Endothelial cell of umbilical vein (primary cell): ENCODE measurements around the gene PLEKHG3. TPM values are rescaled to one million over a fixed set of nuclear protein-coding genes. Genes with fewer than 3 reads are reported as not detected.

Experiments used
- BruUV-seq: library from RNA; stranded (reverse); fragments of 400-500 nt; replicated peaks from 2 replicates; lab custom pipeline; 2021; lab: Mats Ljungman, UMichigan
- CTCF ChIA-PET: fragments of 300-600, 350-600 bp; sonication (Branson Sonifier 250); formaldehyde crosslinking; loops from one replicate; lab custom pipeline; 2021; ENCODE audit warnings: antibody characterized with exemption, inconsistent platforms; lab: Charles Lee
- POLR2A ChIA-PET: fragments of 300-600, 350-600 bp; sonication (Branson Sonifier 250); formaldehyde crosslinking; loops from one replicate; lab custom pipeline; 2021; ENCODE audit warnings: antibody characterized with exemption, inconsistent platforms; lab: Charles Lee
- DNase-seq: peaks from one replicate; pipeline ENCODE4 v3.0.0-alpha.2; 2011; ENCODE audit warnings: low read depth, low spot score
- FAIRE-seq: peaks from 2 replicates; lab custom pipeline; 2011; peaks lifted over from hg19 to GRCh38; lab: Jason Lieb, UNC
- H2AFZ ChIP-seq: 2 replicates; pipeline ENCODE4 v1.6.0; 2012; ENCODE audit warnings: low read depth, low read length, control low read depth, inconsistent platforms
- H3K27ac ChIP-seq: 2 replicates; pipeline ENCODE4 v1.5.1; 2011; ENCODE audit warnings: low read depth, mild to moderate bottlenecking, control low read depth, low read length, moderate library complexity; ENCODE audit not compliant: insufficient read depth
- H3K27me3 ChIP-seq, 2 experiments: 2 replicates each; pipeline versions ENCODE4 v1.6.0 to v1.6.1; 2011; ENCODE audit warnings: low read length in 2 of 2, mixed read lengths in 1 of 2; ENCODE audit not compliant: control insufficient read depth in 2 of 2, insufficient read depth in 2 of 2
- H3K36me3 ChIP-seq, 2 experiments: 2 replicates in 1 of 2; 3 replicates in 1 of 2; pipeline ENCODE4 v1.5.1; 2011; ENCODE audit warnings: low read length in 2 of 2, mild to moderate bottlenecking in 1 of 2, moderate library complexity in 1 of 2; ENCODE audit not compliant: control insufficient read depth in 2 of 2, insufficient read depth in 2 of 2; ENCODE audit errors: extremely low read depth in 1 of 2
- H3K4me1 ChIP-seq: 3 replicates; pipeline ENCODE4 v1.5.1; 2011; ENCODE audit warnings: mild to moderate bottlenecking, low read length; ENCODE audit not compliant: control insufficient read depth, insufficient read depth; ENCODE audit errors: extremely low read depth
- H3K4me2 ChIP-seq: 2 replicates; pipeline ENCODE4 v1.6.1; 2011; ENCODE audit warnings: low read length, control low read depth, mixed read lengths; ENCODE audit not compliant: insufficient read depth
- H3K4me3 ChIP-seq, 3 experiments: fragments of 200-600 bp in 1 of 3; sonication (generic), shearing (Covaris generic) in 1 of 3; replicated peaks in 1 of 3; 2 replicates each; pipeline ENCODE4 v1.5.1; 2011 to 2016; ENCODE audit warnings: control low read depth in 3 of 3, low read length in 3 of 3, mild to moderate bottlenecking in 2 of 3, inconsistent platforms in 1 of 3, low read depth in 1 of 3, moderate library complexity in 1 of 3; ENCODE audit not compliant: insufficient read depth in 1 of 3
- H3K79me2 ChIP-seq: 2 replicates; pipeline ENCODE4 v1.6.0; 2012; ENCODE audit warnings: low read length, inconsistent platforms; ENCODE audit not compliant: control insufficient read depth, insufficient read depth
- H3K9ac ChIP-seq: replicated peaks from 2 replicates; pipeline ENCODE3; 2011; ENCODE audit warnings: low read length, control low read depth; ENCODE audit not compliant: insufficient read depth; ENCODE audit errors: extremely low read depth
- H3K9me1 ChIP-seq: replicated peaks from 3 replicates; pipeline ENCODE4 v1.6.0; 2011; ENCODE audit warnings: mild to moderate bottlenecking, low read length; ENCODE audit not compliant: control insufficient read depth, insufficient read depth; ENCODE audit errors: extremely low read depth
- H3K9me3 ChIP-seq: replicated peaks from 2 replicates; pipeline ENCODE4 v1.5.1; 2012; ENCODE audit warnings: low read length, inconsistent platforms; ENCODE audit not compliant: control insufficient read depth, insufficient read depth
- H4K20me1 ChIP-seq: replicated peaks from 2 replicates; pipeline ENCODE3; 2011; ENCODE audit warnings: mild to moderate bottlenecking, low read length; ENCODE audit not compliant: control insufficient read depth, insufficient read depth; ENCODE audit errors: extremely low read depth
- EZH2 ChIP-seq: IDR thresholded peaks from 2 replicates; pipeline ENCODE4 v1.6.1; 2012; ENCODE audit warnings: borderline replicate concordance, low read depth, mild to moderate bottlenecking, moderate library complexity, low read length, inconsistent platforms; ENCODE audit not compliant: severe bottlenecking
- FOS ChIP-seq: IDR thresholded peaks from 2 replicates; pipeline ENCODE4 v1.6.1; 2011; ENCODE audit warnings: mild to moderate bottlenecking, low read length, moderate library complexity, borderline replicate concordance; ENCODE audit not compliant: insufficient read depth
- GATA2 ChIP-seq: IDR thresholded peaks from 2 replicates; pipeline ENCODE4 v1.7.0; 2011; ENCODE audit warnings: low read depth, mild to moderate bottlenecking, moderate library complexity, mixed read lengths, low read length; ENCODE audit not compliant: insufficient read length, insufficient read depth
- JUN ChIP-seq: IDR thresholded peaks from 2 replicates; pipeline ENCODE4 v1.6.1; 2011; ENCODE audit warnings: borderline replicate concordance, low read depth; ENCODE audit not compliant: insufficient read length, insufficient read depth
- MYC ChIP-seq: IDR thresholded peaks from one replicate; pipeline ENCODE4 v1.6.1; 2011; ENCODE audit warnings: mild to moderate bottlenecking, low read depth, low read length
- POLR2A ChIP-seq: IDR thresholded peaks from 2 replicates; pipeline ENCODE4 v1.6.1; 2012; ENCODE audit warnings: low read depth, mild to moderate bottlenecking, control low read depth, low read length
- dilution Hi-C: fragments of 300-500 bp; cut with MboI; formaldehyde crosslinking; loops from one replicate; pipeline ENCODE4 v1.15.0; 2019; ENCODE audit warnings: low sequenced_read_pairs; ENCODE audit not compliant: extremely low pct_ligation_motif_present
- intact Hi-C: fragments of 100-400 bp; cut with micrococcal nuclease; formaldehyde crosslinking; loops from one replicate; pipeline ENCODE4 v1.10.0; 2022
- polyA plus RNA-seq, 4 experiments: library from polyadenylated mRNA; depleted of rRNA in 3 of 4; stranded (reverse) in 3 of 4; unstranded in 1 of 4; fragments of >200 nt; gene quantifications; 2 replicates each; pipeline versions ENCODE4 v1.2.1 to v1.2.3, GENCODE V29; 2011 to 2012; ENCODE audit warnings: missing spikeins in 1 of 4
- total RNA-seq: library from RNA; stranded (reverse); gene quantifications from 2 replicates; pipeline ENCODE4 v1.2.3, GENCODE V29; 2021
- TF ChIP-seq, protein P1 (sequence below): IDR thresholded peaks from 2 replicates; pipeline ENCODE4 v1.6.1; 2011; ENCODE audit not compliant: insufficient read depth, insufficient read length
- TF ChIP-seq, protein P2 (sequence below), 2 donors: IDR thresholded peaks; 1 replicate in 1 of 2; 2 replicates in 1 of 2; pipeline ENCODE4 v1.5.1; 2011; ENCODE audit warnings: low read length in 2 of 2, mild to moderate bottlenecking in 2 of 2, moderate library complexity in 2 of 2, control low read depth in 1 of 2, inconsistent platforms in 1 of 2, low read depth in 1 of 2; ENCODE audit not compliant: insufficient read depth in 1 of 2; ENCODE audit errors: extremely low read depth in 1 of 2

PLEKHG3 gene
- total and polyA plus RNA-seq, 2 donors (not counting 3 experiments of a cell fraction or from before 2014, with no cell fraction given): 6.6 to 8.0 TPM

GRCh38 chr14:64795211-64795610, 91.0 kb downstream of the PLEKHG3 start:
- Histone ChIP-seq H3K9me1 (no peaks in the 10 kb centered on the region), H3K4me2 (no peak overlapping the region), H3K9ac (no peak overlapping the region), H3K27me3 (peaks cover 0 to 4% of the 10 kb centered on the region in 2 experiments), H3K4me3 (no peak overlapping the region), H4K20me1 (no peaks in the 10 kb centered on the region), H3K4me1 (no peaks in the 10 kb centered on the region), H3K9me3 (no peaks in the 10 kb centered on the region), H3K36me3 (no peaks in the 10 kb centered on the region), H3K79me2 (no peaks in the 10 kb centered on the region), H3K27ac (no peak overlapping the region), H2AFZ (no peak overlapping the region)
- no peak for TF ChIP-seq FOS
- TF ChIP-seq, protein P1, sequence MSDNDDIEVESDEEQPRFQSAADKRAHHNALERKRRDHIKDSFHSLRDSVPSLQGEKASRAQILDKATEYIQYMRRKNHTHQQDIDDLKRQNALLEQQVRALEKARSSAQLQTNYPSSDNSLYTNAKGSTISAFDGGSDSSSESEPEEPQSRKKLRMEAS: no peak
- no peak for TF ChIP-seq MYC
- no peak for TF ChIP-seq GATA2
- TF ChIP-seq EZH2: no peak
- no peak for TF ChIP-seq POLR2A
- no peak for TF ChIP-seq JUN
- TF ChIP-seq, protein P2, sequence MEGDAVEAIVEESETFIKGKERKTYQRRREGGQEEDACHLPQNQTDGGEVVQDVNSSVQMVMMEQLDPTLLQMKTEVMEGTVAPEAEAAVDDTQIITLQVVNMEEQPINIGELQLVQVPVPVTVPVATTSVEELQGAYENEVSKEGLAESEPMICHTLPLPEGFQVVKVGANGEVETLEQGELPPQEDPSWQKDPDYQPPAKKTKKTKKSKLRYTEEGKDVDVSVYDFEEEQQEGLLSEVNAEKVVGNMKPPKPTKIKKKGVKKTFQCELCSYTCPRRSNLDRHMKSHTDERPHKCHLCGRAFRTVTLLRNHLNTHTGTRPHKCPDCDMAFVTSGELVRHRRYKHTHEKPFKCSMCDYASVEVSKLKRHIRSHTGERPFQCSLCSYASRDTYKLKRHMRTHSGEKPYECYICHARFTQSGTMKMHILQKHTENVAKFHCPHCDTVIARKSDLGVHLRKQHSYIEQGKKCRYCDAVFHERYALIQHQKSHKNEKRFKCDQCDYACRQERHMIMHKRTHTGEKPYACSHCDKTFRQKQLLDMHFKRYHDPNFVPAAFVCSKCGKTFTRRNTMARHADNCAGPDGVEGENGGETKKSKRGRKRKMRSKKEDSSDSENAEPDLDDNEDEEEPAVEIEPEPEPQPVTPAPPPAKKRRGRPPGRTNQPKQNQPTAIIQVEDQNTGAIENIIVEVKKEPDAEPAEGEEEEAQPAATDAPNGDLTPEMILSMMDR (IDR thresholded peaks at IDR 0.05; ENCODE audit: extremely low read depth in 1 of 2, insufficient read depth in 1 of 2, low read depth in 1 of 2, low read length in 2 of 2): no peak
- intact Hi-C loops (no loop called here), dilution Hi-C loops (no loop called here)
- no peak for FAIRE-seq
- BruUV-seq: no TSS peak
- ChIA-PET CTCF (interaction anchor here (0.9 to 1.7 kb wide), 6 partner anchors 17 to 225 kb away, joined by 3 to 4 read pairs (median 3); no protein-coding TSS in a partner anchor), POLR2A (no interaction called here)
- DNase-seq: no peak
